Vagina (tissue), 2 donors: ENCODE measurements around the gene C2orf76.
A peak's percentile ranks its signal among the peaks of the same experiment; 100 is the strongest.

ENCODE experiments used
- POLR2A ChIP-seq, 2 donors: fragments of 450-650 bp; IDR thresholded peaks; one replicate each; pipeline ENCODE4 v1.6.1; 2017; ENCODE audit warnings: antibody characterized with exemption in 2 of 2, mild to moderate bottlenecking in 2 of 2, moderate library complexity in 2 of 2
- POLR2AphosphoS5 ChIP-seq, 2 donors: sonication (generic); formaldehyde crosslinking; IDR thresholded peaks; one replicate each; pipeline ENCODE4 v1.9.0; 2017; ENCODE audit warnings: antibody characterized with exemption in 2 of 2, mild to moderate bottlenecking in 2 of 2, low read depth in 1 of 2; ENCODE audit not compliant: insufficient read depth in 1 of 2
- TF ChIP-seq, protein P1 (sequence below), 3 experiments: fragments of 450-650 bp in 2 of 3; fragments of 200-600 bp in 1 of 3; sonication (generic) in 1 of 3; IDR thresholded peaks; one replicate each; pipeline ENCODE4 v1.5.1; 2017 to 2019; ENCODE audit warnings: antibody characterized with exemption in 3 of 3, mild to moderate bottlenecking in 2 of 3, moderate library complexity in 2 of 3

DNA sequence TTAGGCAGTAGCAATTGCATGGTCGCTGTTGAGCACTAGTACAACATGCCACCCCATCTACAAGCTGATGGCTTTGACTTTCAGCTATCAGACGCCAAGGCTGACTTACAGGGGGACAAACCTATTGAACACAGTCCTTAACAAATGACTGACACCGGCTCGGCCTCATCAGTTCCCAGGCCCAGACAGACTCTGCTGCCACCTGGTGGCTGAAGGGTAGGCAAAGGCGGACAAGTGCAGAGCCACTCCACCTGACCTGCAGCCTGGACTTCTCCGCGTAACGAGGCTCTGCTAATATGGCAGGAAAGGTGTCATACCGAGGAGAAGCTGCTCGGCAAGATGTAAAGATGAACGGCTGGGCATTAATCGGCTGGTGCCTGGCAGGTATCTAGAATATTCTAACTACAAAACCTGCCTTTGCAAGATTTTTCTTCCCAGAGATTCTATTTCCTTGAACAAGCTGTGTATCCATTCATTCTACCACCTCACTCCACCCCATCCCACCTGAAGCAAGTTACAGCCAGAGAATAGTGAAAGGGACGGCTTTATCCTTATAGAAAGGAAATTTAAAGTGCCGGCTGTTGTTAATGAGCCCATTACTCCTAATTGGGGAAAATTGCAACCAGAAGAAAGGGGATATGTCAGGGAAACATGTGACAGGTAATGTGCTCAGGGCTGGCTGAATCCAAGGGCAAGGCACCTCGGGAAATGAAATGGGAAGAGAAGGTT, 75.6 kb downstream of the C2orf76 start:
- TF ChIP-seq POLR2A (IDR thresholded peaks at IDR 0.05) (no peak), POLR2AphosphoS5 (IDR thresholded peaks at IDR 0.05; ENCODE audit: insufficient read depth in 1 of 2, low read depth in 1 of 2) (no peak)
- TF ChIP-seq, protein P1, sequence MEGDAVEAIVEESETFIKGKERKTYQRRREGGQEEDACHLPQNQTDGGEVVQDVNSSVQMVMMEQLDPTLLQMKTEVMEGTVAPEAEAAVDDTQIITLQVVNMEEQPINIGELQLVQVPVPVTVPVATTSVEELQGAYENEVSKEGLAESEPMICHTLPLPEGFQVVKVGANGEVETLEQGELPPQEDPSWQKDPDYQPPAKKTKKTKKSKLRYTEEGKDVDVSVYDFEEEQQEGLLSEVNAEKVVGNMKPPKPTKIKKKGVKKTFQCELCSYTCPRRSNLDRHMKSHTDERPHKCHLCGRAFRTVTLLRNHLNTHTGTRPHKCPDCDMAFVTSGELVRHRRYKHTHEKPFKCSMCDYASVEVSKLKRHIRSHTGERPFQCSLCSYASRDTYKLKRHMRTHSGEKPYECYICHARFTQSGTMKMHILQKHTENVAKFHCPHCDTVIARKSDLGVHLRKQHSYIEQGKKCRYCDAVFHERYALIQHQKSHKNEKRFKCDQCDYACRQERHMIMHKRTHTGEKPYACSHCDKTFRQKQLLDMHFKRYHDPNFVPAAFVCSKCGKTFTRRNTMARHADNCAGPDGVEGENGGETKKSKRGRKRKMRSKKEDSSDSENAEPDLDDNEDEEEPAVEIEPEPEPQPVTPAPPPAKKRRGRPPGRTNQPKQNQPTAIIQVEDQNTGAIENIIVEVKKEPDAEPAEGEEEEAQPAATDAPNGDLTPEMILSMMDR (IDR thresholded peaks at IDR 0.05): peak; percentile 48 to 63 (median 54)
